Measurements from ENCODE around the gene FREY1. TPM values are rescaled to one million over a fixed set of nuclear protein-coding genes. Genes with fewer than 3 reads are reported as not detected.
"Not testable (repeated sequence)": the region's sequence is repeated elsewhere in the genome, so short reads cannot be mapped to it uniquely, and the experiment has no call there.

The FREY1 gene
- total RNA-seq, 2 donors from 2014 or later = 0.61 to 1.3 TPM

DNA sequence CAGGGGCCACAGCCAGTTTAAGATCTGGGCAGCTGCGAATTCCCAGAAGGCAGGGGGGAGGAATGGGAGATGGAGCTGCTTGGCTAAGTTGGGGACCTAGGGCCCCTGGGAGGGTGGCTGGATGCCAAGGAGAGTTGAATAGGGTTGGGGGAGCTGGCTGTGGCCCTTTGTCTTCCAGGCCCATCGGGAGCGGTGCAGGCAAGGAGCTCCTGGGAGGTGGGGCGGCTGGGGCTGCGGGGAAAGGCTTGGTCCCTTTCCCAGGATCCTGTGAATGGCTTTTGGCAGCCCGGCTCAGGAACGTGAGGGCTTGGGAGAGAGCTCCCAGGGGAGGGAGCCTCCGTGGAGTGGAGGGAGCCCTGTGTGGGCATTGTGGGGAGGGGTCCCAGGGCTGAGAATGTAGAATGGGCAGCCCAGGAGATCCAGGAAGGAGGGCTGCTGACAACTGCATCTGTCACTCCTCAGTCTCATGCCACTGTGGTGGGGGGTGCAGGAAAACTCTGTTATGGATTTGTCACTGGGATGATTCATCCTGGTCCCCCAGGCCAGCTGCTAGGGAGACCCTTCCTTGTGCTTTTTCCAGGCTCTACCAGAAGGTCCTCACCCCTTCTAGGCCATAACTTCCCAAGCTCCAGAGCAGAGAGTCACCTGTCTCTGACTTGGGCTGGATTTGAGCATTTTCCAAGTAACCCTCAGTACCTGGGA is 6.0 kb downstream of the FREY1 start:
- ATAC-seq = no peak
- intact Hi-C loops (cut with DNase I, micrococcal nuclease) = no loop called here
- DNase-seq = no peak

DNA sequence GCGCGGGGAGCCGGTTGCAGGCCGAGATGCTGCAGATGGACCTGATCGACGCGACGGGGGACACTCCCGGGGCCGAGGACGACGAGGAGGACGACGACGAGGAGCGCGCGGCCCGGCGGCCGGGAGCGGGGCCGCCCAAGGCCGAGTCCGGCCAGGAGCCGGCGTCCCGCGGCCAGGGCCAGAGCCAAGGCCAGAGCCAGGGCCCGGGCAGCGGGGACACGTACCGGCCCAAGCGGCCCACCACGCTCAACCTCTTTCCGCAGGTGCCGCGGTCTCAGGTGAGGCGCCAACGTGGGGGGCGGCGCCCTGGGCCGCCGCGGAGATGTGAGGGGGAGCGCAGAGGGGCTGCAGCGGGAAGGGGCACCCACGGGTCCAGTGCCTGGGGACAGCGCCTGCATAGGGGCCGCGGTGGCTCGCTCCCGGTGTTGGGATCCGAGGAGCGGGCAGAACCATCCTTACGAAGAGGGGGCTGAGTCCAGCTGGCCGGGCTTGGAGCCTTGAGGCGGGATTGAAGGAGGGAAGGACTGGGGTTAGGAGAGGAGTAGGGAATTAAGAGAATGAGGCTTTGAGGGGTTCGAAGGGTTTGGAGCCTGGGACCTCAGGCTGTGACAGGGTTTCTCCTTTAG is 6.8 kb downstream of the FREY1 start:
- intact Hi-C loops (cut with DNase I, micrococcal nuclease); DNase-seq: not testable (repeated sequence)
- ATAC-seq = peak; percentile 3

DNA sequence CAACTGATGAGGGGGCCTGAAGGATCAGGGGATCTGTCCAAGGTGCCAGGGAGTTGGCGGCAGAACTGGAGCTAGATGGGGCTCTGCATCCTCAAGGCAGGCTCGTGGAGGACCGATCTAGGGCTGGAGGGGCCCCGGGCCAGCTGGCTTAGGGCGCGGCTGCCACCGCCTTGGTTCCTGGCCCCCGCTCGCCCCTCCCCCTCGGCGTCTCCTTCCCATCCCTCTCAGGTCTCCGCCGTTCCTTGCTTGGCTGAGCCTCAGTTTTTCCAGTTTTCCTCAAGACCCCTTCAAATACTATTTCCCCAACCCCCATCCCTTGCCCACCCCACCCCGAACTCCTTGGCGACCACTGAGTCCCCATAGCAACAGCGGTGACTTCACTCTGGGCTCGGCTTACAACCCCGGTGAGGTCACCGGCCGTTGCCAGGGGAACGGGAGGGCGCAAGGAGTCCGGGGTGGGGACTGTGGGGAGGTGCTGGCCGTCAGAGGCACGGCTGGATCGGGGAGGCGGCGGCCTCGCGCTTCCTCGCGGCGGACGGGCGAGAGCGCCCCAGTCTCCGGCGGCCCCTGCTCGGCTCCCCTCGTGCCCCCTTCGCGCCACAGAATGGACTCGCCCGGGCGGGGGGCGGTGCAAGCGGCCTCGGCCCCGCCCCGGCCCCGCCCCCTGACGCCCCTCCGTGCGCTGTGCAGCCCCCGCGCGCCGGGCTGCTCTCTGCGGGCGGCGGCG is 7.5 kb downstream of the FREY1 start:
- ATAC-seq (peak; percentile 70), DNase-seq (peak; percentile 75)
- intact Hi-C loops (cut with DNase I, micrococcal nuclease) = no loop called here

DNA sequence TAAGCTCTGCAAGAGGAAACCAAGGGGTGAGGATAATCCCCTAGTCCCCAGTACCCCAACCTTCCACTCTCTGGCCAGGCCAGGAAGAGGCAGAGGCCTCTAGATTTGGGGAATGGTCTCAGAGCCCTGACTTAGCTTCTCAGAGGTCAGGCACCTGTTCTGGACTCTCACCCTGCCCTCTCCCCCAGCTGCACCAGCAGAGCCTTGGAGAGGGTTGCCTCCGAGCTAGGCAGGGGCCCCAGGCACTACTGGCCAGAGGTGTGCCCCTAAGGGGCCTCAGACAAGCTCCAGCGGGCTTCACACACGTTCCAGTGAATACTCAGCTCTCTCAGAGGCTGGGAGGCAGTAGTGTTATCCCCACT is 8.0 kb downstream of the FREY1 start:
- ATAC-seq = no peak
- DNase-seq = no peak
- intact Hi-C loops (cut with DNase I, micrococcal nuclease) = no loop called here

DNA sequence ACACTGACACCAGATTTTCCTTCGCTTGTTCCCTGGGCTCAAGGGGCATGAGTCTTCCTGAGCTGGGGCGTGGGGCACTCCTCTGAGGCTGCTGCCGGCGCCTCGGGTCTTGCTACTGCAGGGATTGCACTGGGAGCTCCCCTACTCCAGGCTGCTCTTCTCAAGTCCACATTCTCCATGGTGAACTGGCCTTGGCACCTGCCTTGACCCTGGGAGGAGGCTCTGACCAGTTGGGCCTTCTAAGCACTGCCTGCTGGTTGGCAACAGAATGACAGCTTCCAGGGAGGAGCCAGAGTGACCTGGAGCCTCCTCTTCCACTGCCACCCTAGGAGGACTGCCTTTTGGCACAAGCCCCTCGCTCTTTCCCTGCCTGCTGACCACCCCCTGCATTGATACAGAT is 9.5 kb downstream of the FREY1 start:
- DNase-seq (no peak), ATAC-seq (no peak)
- intact Hi-C loops (cut with DNase I, micrococcal nuclease) = no loop called here

DNA sequence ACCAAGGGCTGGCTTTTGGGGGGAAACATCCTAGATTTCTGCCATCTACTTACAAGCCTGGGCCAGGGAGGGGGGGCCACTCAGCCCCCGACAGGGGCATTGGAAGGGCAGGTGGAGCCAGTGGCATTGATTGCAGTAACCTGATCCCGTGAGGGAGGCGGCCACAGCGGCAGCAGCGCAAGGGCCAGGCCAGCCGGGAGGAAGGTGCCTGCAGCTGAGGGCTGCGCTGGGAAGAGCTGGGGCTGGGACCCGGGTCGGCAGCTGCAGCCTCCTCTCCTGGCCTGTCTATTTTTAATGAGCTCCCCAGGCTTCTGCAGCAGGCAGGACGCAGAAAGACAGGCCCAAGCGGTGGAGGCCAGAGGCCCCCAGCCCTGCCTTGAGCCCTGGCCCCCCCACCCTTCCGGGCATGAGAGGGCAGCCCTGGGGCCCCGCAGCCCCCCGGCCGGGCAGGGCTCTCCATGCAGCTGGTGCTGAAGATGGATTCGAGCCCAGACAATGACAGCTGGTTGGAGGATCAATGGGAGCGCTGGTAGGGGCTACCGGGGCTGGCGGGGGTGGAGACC is 10.6 kb downstream of the FREY1 start:
- ATAC-seq = no peak
- DNase-seq = no peak
- intact Hi-C loops (cut with DNase I, micrococcal nuclease) = no loop called here

DNA sequence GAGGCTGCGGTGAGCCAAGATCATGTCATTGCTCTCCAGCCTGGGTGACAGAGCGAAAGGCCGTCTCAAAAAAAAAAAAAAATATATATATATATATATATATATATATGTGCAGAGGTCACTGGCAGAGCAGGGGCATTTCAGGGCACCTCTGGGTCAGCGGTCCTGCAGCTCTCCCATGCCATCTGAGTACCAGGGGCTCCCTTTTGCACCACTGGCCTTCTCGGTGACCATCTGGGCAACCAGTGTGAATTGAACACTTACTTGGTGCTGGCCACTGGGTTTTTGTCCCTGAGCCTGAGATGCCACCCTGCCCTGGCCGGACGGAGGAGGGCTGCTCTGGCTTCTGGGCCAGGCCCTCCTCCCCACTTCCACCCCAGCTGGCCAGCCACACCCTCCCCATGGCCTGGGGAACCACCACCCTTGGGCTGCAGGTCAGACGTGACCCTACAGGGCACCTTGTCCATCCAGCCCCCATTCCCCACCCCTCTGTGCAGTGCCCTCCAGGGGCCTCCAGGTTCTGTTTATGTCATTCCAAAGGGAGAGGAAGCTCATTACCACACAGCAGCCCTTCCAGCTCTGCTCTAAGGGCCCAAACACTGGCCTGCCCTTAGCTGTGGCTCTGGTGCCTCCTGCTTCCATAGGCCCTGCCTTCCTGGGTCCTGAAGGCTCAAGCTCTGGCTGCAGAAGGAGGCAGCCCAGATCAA is 11.4 kb downstream of the FREY1 start:
- intact Hi-C loops (cut with DNase I, micrococcal nuclease) = no loop called here
- no peak for DNase-seq
- ATAC-seq = no peak

DNA sequence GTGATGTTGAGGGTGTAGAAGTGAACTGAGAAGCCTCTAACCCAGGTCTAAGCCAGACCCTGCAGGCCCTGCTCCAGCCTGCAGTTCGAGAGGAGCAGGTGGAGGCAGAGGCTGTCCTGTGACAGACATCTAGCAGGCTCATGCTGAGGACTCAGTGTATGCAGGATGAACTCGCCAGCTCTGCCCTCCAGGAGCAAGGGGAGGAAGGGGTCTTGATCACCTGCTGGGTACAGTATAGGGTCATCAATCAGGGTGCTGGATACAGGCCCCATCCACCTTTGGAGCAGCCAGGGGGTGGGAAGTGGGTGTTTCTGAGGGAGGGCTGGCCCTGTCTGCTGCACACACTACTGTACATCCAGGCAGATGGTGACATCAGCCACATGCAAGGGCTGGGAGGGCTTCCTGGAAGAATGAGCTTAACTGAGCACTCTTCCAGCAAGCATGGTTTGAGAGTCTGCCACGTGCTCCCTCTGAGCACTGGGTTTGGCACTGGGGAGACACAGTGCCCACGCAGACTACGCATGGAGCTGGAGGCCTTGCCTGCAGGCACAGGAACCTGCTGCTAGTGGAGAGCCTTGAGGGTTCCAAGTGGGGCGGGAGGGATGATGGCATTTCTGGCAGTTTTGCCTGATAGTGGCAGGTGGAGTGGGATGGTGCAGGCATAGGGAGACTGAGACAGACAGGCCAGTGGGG is 12.4 kb downstream of the FREY1 start:
- intact Hi-C loops (cut with DNase I, micrococcal nuclease) = no loop called here
- DNase-seq (no peak), ATAC-seq (no peak)

DNA sequence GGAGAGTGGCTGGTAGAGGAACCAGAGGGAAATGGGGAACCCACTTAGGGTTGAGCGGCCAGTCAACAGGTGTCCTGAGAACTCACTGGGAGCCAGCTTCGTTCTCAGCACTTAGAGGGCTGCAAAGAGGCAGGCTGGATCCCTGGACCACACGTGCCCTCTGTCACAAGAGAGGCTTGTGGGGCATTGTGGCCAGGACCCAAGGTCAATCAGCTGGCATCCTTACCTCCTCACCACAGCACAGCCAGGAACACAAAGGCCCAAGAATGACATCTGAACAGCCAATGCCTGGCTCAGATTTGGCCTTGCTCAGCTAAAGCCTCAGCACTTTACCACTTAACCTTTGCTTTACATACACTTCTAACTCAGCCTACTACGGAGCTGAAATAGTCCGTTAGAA is 14.2 kb downstream of the FREY1 start:
- intact Hi-C loops (cut with DNase I, micrococcal nuclease) = no loop called here
- no peak for DNase-seq
- no peak for ATAC-seq

DNA sequence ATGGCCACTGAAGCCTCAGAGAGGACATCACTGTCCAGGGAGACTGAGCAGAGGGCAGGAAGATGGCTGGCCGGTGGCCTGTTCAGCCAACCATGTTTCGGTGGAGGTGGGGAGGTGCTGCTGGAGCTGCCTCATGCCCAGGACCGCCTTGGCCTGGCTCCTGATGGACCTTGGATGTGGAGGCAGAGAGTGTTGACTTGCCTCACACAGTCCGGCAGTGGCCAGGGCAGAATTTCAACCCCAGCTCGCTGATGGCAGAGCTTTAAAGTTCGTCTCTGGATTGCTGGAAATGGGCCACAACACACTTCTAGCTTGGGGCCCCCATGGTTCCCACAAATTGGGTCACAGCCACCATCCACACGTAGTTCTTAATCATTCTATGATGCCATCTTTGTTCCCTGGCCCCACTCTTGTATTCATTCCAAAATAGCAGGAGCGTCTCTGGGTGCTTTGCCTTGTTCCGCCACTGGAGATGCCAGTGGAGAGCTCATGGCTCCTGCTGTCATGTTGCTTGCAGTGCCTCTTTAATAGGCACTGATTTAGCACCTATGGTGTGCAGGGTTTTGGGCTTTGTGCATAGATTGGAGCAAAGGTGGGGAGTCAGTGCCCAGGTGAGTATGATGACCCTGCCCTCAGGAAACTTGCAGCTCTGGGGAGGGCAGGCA is 16.1 kb downstream of the FREY1 start:
- intact Hi-C loops (cut with DNase I, micrococcal nuclease) = no loop called here
- DNase-seq (no peak), ATAC-seq (no peak)

DNA sequence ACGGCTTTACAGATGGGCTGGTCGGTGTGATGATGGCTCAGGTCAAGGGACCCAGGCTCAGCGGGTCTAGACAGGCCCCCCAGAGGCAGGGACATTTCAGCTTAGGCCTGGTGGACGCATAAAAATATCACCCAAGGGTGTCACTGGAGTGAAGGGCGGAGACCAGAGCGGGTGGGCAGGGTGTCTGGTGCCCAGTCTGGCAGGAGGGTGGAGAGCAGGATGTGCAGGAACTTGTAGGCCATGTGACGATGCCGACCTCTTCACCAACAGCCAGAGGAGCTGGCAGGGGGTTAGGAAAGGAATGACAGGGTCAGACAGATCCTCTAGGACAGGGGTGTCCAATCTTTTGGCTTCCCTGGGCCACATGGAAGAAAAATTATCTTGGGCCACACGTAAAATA is 17.1 kb downstream of the FREY1 start:
- DNase-seq (no peak), ATAC-seq (no peak)
- intact Hi-C loops (cut with DNase I, micrococcal nuclease) = no loop called here

DNA sequence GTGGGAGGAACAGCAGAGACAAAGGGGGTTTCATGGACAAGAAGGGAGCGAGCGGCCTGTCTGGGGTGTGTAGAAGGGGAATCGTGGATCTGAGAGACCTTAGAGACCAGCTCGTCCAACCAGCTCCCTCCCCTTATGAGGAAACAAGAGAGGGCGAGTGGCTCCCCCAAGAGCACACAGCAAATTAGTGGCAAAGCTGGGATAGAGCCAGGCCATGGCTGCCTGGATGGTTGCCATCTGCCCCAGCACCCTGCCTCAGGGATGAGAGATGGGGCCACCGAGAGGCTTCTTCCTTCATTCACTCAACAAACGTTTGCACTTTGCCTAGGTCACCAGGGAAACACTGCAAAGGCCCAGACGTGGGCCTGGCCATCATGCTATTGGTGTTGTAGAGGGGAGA is 17.5 kb downstream of the FREY1 start:
- ATAC-seq (no peak), DNase-seq (no peak)
- intact Hi-C loops (cut with DNase I, micrococcal nuclease) = no loop called here

DNA sequence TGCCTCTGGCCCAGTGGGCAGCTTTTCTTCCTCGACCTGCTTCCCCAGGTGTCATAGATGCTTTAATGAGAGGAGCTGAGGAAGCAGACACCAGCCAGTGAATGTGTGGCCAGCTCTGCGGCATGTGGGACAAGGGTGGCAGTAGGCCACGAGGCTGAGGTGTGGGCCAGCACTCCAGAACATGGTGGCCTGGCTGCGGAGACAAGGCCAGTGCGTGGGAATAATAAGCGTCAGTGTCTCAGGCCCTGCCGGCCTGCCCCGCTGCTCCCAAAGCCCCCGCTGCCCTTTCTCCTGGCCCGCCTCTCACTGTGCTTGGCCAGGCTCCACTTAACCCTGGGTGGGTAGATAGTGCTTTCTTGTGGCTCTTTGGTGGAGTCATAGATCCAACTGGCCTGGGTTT is 19.5 kb downstream of the FREY1 start:
- ATAC-seq (no peak), DNase-seq (no peak)
- intact Hi-C loops (cut with DNase I, micrococcal nuclease) = no loop called here

DNA sequence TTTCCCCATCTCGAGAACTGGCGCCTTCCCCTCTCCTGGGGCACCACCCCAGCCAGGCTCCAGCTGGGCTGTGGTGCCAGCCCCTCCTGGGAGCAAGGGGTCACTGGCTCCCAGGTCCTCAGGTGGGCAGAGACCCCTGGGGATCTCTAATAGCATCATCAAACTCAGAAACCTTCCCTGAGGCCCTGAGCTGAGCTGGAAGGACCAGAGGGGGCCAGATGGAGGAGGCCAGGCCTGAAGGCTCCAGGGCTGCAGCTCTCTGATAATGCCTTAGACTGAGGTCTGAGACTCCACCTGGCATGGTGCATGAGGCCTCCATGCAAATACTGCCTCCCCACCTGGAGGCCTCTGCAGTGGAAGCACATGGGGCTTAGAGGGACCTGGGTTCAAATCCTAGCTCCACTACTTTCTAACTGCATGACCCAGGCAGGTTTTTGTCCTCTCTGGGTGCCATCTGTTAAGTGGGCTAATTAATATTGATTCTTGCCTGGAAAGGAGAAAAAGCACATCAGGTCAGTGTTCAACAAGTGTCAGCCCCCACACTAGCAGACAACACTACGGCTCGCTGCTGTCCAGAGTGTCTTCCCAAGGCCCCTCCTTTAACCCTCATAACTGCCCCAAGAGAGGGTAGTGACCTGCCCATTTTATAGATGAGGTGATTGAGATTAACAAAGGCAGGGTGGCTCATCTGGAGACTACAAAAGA is 20.1 kb downstream of the FREY1 start:
- intact Hi-C loops (cut with DNase I, micrococcal nuclease) = no loop called here
- no peak for ATAC-seq
- DNase-seq = no peak

DNA sequence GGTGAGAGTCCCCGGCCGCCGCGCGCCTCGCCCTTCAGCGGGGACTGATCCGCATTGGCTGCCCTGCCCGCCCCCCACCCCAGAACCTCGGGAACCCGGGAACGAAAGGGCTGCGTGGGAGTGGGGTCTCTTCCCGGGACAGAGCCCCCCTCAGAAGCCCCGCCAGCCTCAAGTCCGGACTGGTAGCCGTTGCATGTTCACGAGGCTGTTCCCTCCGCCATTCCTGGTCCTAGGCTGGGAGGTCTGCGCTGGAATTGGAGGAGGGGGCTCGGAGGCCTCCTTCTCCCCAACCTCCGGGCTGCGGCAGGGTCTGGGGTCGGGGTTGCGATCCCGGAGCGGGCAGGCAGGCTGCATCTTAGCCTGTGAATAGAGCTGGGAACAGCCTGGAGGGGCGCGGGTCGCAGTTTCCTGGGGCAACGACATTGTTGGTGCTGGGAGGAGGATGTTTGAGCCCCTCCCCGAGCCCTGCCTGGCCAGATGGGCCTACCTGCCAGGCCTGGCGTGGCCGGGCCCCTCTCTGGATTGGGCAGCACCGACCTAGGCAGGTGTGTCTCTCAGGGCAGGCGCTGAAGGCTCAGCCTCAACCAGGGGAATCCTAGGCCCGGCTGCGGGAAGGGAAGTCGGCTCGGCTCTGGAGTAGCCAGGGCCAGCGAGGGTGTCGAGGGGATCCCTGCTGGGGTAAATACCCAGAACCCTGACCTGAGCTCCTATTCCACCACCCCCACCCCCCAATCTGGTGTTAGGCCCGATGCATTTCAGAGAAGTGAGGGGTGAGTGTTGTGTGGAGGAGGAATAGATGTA is 20.9 kb downstream of the FREY1 start:
- intact Hi-C loops (cut with DNase I, micrococcal nuclease) = no loop called here
- ATAC-seq (peak; percentile 2), DNase-seq (no peak)

DNA sequence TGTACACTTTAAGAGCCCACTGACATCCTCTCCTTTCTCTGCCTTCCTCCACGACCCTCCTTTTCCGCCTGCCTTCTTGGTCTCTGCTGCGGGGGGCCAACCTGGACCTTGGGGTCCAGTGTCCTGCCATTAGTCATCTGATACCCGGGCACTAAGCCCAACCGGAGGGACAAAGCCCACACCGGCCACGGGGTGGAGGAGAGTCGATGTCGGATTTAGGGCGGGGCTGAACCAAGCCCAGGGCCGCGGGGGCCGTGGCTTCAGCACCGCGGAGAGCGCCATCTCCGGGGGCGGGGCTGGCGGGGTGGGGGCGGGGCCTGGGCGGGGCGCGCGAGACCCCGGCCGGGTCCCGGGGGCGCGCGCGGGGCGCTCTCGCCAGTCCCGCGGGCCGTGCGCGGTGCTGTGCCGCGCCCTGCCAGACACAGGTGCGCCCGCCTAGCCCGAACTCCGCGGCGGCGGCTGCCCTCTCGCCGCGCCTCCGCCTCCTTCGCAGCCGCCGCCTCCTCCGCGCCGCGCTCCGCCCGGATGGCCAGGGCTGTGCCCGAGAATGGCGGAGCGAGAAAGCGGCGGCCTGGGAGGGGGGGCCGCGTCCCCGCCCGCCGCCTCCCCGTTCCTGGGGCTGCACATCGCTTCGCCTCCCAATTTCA is 21.7 kb downstream of the FREY1 start, which contains the start of gene MAPK8IP1:
MAPK8IP1 (plus strand) TSS at position 378 of the 647 bp plus-strand sequence; CDS start at position 548, 170 bp downstream.
- ATAC-seq (peak; percentile 87), DNase-seq (peak in 1 of 2 donors; percentile 65)
- intact Hi-C loops (cut with DNase I, micrococcal nuclease) = no loop called here

Measured in left colon (tissue), 2 donors.